ENCODE measurements around the gene TPBG. TPM values are rescaled to one million over a fixed set of nuclear protein-coding genes. Genes with fewer than 3 reads are reported as not detected.
"Not testable (repeated sequence)": the region's sequence is repeated elsewhere in the genome, so short reads cannot be mapped to it uniquely, and the experiment has no call there.

TPBG gene
- total RNA-seq, 1 experiment from 2014 or later: 42.6 TPM

GRCh38 chr6:82374516-82374915 is 10.9 kb downstream of the TPBG start:
- DNase-seq (ENCODE audit: low read depth): peak; percentile 8

DNA sequence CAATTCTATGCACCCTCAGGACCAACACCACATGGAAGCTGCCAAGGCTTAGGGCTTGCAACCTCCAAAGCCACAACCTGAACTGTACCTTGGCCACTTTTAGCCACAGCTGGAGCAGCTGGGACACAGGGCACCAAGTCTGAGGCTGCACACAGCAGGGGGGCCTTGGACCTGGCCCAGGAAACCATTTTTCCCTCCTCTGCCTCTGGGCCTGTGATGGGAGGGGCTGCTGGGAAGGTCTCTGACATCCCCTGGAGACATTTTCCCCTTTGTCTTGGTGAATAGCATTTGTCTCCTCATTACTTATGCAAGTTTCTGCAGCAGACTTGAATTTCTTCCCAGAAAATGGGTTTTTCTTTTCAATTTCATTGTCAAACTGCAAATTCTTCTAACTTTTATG is 13.0 kb downstream of the TPBG start:
- no peak for DNase-seq (ENCODE audit: low read depth)

DNA sequence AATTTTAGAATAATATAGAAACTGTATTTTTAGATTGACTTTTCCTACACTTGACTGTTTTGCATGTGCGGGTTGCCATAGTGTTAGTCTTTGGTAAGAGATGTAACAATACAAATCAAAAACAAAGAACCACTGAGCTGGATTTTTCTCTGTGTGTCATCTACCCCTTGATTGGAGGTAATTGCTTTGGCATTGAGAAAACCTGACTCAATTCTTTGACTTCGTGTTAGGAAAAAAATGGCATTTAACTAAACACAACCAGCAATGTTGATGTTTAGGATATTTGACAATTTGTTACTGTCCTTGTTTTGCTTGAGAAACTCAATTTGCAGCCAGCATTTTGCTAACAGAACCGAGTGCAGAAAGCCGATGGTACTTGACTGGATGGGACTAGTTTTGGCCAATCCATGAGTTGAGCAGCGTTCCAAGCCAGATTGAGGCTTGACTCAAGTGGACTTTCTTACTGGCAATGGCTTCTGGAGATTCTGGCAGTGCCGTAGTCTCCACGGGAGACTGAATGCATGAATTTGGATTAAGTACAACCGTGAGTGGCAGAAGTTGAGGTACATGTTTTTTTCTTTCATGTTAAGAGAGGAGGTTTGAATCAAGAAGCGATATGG is 17.1 kb downstream of the TPBG start:
- no peak for DNase-seq (ENCODE audit: low read depth)

DNA sequence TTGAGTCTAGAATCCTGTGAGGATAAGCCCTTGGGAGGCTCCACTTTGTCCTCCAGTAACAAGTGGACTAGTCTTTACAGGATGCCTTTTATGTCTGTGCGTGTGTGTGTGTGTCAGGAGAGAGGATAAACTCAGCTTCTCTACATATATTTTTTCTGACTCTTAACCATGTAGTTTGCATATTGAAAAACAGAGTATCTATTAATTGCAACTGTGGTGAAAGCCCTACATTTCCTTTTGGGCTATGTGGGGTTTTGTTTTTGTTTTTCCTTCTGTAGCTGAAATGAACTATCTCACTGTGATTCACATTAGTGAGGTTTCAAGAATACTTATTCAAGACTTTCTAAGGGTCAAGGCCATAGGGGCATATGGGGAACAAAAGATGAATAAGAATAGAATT is 17.7 kb downstream of the TPBG start:
- DNase-seq (ENCODE audit: low read depth): no peak

DNA sequence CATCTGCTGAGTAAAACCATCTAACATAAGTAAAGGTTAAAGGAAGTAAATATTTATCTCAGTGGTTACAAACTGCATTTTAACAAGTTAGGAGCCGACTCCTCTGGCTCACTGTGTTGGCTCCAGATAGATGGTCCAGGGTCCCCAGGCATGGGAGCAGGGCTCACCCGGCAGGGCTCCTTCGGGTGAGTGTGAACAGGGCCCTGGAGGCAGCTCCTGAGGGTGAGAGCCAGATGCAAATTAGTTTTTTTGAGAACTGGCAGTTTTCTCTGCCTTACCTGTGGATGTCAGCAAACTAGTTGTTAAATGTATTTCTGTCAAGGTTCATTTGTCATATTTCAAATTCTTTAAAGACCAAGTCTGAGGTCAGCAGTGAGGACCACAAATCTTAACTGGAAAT is 21.5 kb downstream of the TPBG start:
- no peak for DNase-seq (ENCODE audit: low read depth)

DNA sequence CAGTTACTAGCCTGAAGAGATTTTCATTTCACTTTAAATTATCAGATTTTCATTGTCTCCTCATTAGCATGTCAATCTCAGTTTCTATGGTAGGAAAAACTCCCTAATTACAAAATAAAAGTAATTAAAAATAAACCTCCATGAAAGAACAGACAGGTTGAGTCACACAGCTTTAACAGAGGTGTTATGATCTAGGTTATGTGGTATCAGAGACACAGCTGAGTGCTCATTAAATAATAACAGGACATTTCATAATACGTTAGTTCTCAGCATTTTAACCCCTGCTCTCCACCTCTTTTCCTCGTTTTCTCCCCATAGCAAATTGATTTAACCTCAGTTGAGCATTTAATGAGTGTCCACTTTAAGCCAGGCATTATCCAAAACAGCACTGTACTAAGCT is 21.9 kb downstream of the TPBG start:
- no peak for DNase-seq (ENCODE audit: low read depth)

GRCh38 chr6:82385961-82386360 is 22.3 kb downstream of the TPBG start:
- DNase-seq (ENCODE audit: low read depth): no peak

DNA sequence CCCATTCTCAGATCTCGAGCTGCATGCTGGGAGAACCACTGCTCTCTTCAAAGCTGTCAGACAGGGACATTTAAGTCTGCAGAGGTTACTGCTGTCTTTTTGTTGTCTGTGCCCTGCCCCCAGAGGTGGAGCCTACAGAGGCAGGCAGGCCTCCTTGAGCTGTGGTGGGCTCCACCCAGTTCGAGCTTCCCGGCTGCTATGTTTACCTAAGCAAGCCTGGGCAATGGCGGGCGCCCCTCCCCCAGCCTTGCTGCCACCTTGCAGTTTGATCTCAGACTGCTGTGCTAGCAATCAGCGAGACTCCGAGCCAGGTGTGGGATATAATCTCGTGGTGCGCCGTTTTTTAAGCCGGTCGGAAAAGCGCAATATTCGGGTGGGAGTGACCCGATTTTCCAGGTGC is 31.2 kb downstream of the TPBG start:
- DNase-seq (ENCODE audit: low read depth): not testable (repeated sequence)

GRCh38 chr6:82396964-82397751 is 33.5 kb downstream of the TPBG start:
- peak; percentile 96 for DNase-seq (ENCODE audit: low read depth)

- peak; percentile 64 for DNase-seq (ENCODE audit: low read depth)
These were observed 34.5 kb downstream of the TPBG start for GRCh38 chr6:82397962-82398692.

DNA sequence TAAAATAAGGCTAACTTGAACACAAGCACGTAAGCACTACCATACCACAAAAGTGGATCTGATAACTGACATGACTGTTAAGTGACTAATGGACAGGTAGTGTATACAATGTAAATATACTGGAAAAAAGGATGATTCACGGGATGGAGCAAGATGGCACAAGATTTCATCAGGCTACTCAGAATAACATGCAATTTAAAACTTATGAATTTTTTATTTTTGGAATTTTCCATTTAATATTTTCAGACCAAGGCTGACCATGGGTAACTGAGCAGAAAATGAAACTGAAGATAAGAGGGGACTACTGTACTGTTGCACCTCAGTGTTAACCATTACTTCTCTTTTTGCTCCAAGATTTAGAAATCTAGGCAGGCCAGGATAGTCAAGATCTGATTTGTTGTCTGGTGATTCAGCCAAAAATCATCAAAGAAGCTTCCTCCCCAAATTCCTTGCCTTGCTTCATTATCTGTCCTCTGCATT is 45.4 kb downstream of the TPBG start:
- DNase-seq (ENCODE audit: low read depth): peak; percentile 82

DNA sequence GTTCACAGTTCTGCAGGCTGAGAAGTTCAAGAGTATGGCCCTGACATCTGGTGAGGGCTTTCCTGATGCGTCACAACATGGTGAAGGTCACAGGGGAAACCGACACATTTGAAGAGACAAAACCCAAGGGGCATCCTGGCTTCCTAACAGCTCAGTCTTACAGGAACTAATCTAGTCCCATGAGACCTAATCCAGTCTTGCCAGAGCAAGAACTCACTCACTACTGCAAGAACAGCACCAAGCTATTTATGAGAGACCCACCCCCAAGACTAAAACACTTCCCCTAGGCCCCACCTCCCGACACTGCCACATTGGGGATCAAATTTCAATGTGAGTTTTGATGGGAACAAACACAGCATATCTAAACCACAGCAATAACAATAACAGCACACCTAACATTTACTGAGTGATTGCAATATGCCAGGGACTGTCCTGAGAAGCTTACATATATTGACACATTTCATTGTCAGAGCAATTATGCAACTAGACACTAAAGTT is 46.6 kb downstream of the TPBG start:
- DNase-seq (ENCODE audit: low read depth): no peak

GRCh38 chr6:82413868-82414267 is 50.3 kb downstream of the TPBG start:
- DNase-seq (ENCODE audit: low read depth): no peak

DNA sequence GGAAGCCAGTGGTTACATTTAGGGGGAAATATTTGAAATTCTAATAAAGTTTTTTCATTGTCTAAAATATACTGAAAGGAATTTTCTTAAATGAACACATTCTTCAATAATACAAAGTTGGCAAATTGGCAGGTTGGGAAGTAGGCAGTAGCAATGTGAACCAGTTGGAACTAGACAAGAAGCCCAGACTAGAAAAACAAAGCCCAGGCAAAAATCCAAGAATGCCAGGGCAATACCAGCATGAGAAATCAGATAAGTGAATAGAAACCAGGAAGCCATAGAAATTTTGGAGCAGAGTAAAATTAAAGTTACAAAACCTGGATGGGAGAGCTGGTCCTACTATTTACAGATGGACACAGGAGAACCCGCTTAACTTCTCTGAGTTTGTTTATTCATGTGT is 52.2 kb downstream of the TPBG start:
- peak; percentile 34 for DNase-seq (ENCODE audit: low read depth)

GRCh38 chr6:82416346-82416745 is 52.7 kb downstream of the TPBG start:
- DNase-seq (ENCODE audit: low read depth): no peak

Other genes with a start within 250 kb of the TPBG start
- gene IBTK, start 116.1 kb upstream of the TPBG start, total RNA-seq (2014; rRNA removed; shearing (Covaris generic)): 19.5 and 22.5 TPM in 2 replicates

Data from HT1080 (cell line).